ENCODE measurements around the gene ALDOA.

The ALDOA gene

DNA sequence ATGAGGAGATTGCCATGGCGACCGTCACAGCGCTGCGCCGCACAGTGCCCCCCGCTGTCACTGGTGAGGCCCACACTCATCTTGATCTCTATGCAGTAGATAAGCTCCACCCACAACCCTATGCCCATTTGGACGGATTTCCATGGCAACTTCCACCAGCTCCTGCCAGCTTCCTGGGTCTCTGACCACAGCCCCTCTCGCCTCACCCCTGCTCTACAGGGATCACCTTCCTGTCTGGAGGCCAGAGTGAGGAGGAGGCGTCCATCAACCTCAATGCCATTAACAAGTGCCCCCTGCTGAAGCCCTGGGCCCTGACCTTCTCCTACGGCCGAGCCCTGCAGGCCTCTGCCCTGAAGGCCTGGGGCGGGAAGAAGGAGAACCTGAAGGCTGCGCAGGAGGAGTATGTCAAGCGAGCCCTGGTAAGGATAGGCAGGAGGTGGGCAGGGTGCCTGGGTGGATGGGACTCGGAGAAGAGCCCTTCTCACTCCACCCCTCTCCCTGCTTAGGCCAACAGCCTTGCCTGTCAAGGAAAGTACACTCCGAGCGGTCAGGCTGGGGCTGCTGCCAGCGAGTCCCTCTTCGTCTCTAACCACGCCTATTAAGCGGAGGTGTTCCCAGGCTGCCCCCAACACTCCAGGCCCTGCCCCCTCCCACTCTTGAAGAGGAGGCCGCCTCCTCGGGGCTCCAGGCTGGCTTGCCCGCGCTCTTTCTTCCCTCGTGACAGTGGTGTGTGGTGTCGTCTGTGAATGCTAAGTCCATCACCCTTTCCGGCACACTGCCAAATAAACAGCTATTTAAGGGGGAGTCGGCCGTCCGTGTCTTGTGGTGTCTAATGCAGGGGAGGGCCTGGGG, 4.3 kb downstream of the ALDOA start:
- DNase-seq (ENCODE audit: low spot score): no peak

DNA sequence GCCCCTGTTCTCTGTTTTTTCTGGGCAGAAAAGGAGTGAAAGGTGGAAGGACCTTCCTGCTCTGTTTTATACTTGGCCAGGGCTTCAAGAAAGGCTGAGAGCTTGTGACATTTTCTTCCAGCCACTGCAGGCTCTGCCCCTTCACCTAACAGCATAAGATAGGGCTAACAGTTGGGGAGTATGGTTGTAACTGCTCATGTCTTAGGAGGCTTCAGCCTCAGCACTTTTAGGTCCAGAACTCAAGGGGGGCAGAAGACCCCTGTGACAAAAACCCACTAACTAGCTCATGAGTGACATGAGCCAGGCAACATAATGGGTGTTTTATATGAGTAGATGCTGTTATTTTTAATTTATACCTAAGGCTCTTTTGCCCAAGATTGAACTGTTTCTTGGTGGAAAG, 4.9 kb downstream of the ALDOA start:
- no peak for DNase-seq (ENCODE audit: low spot score)

DNA sequence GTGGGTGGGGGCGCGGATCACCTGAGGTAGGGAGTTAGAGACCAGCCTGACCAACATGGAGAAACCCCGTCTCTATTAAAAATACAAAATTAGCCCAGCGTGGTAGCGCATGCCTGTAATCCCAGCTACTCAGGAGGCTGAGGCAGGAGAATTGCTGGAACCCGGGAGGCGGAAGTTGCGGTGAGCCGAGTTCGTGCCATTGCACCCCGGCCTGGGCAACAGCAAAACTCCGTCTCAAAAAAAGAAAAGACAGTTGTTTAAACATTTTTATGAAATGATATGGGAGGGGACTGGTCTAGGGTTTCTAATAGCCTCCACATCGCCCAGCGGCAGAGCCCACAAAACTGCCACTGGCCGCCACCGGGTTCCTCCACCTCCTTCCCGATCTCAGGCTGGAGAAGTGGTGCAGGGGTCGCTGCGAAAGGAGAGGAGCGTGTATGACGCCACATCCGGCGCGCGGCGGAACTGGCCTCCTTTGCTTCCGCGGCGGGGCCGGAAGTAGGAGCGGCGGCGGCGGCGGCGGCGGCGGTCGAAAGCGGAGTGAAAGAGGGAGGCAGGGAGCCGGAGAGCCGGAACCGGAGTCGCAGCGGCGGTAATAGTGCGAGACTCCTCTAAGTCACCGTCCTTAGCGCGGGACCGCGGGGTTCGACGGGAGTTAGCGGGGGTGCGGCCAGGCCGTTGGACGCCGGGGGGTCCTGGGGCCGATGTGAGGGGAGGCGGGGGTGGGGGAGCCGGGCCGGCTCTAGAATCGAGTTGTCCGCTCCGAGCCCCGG, 10.1 kb downstream of the ALDOA start, which contains the start of gene PPP4C:
TSS of gene PPP4C (plus strand) at position 492 of the 773 bp plus-strand sequence. CDS start 384 bp downstream, outside the sequence.
- peak; percentile 97 for DNase-seq (ENCODE audit: low spot score)

DNA sequence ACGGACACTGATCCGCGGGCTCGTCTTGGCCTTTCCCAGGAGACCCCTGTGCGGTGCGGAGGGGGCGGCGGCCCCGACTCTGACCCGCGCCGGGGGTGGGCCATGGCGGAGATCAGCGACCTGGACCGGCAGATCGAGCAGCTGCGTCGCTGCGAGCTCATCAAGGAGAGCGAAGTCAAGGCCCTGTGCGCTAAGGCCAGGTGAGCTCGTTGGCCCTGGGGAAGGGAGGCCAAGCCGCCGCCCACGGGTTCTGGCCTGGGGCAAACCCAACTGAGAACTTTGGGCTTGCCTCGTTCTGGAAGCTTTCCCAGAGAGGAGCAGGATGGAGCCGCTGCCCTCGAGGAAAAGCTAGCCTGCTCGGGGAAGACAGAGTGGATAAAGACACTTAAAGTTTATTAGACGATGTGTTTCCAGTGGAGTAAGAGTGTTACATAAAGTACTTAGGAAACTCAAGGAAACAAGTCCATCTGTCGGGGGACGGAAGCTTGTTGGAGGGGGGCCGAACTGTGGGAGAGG, 10.8 kb downstream of the ALDOA start:
- DNase-seq (ENCODE audit: low spot score): no peak

DNA sequence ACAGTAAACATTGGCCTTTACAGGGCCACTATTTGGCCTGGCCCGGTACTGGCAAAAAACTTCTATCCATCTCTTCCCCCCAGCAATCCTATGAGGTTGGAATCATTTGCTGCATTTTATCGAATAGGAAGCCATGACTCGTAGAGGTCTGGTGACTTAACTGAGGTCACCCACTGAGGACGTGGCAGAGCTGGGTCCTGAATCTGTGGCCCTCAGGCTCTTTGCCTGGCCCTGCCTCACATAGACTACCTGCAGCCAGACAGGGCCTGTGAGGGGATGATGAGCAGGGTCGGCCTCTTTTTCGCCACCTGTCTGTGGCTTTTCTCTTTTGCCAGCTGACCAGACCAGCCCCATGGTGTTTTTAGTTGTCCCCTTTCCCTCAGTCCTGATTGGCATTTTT, 12.1 kb downstream of the ALDOA start:
- no peak for DNase-seq (ENCODE audit: low spot score)

DNA sequence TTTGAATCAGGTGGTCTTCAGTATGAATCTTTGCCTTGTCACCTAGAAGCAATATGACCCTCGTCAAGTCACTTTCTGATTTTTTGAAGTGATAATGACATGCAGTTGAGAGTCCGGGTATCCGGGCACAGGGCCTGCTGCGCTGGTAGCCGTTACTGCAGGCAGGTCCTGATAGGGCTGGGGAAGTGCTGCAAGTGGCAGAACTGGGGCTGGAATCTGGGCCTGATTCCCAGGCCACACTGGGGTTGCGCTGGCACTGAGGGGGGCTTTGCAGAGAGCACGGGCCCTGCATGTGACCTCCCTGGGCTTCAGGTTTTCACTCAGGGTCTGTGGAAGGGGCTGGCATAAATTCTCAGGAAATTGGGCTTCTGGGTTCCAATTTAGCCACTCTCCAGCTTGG, 13.2 kb downstream of the ALDOA start:
- no peak for DNase-seq (ENCODE audit: low spot score)

DNA sequence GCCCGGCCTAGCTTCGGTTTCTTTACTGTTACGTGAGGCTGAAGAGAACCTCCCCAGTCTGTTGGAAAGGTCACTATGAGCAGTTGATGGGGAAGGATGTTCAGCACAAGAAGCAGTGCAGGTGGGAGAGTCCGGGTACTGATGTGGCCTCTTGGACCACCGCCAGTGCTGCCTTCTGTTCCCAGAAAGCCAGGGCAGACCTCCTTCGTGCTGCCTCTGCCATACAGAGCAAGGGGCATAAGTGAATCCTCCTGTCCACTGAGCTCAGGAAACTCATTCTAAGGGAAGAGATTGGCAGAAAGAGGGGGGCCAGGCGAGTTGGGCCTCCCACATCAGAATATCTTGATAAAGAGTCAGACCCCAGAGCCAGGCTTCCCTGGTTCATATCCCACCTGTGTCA, 13.9 kb downstream of the ALDOA start:
- DNase-seq (ENCODE audit: low spot score): no peak

DNA sequence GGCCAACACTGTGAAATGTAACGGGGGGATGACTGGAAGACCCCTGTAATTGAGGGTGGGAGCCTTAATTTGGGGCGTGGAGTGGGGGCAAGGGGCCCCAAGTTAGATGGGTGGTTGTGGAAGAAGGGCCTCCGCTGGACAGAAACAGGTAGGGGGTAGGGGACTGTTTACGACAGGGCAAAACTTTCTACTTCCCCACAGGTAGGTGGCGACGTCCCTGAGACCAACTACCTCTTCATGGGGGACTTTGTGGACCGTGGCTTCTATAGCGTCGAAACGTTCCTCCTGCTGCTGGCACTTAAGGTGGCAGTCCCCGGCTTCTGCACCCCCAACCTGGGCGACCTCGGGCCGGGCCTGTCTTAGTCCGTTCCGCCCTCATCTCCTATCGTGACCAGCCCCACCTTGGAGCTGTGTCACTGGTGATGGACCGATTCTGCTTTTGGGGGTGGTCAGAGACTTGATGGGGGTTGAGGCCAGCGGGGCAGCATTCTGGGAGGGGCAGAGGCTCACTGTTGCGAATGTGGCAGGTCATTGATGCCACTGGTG, 17.1 kb downstream of the ALDOA start:
- DNase-seq (ENCODE audit: low spot score): no peak

DNA sequence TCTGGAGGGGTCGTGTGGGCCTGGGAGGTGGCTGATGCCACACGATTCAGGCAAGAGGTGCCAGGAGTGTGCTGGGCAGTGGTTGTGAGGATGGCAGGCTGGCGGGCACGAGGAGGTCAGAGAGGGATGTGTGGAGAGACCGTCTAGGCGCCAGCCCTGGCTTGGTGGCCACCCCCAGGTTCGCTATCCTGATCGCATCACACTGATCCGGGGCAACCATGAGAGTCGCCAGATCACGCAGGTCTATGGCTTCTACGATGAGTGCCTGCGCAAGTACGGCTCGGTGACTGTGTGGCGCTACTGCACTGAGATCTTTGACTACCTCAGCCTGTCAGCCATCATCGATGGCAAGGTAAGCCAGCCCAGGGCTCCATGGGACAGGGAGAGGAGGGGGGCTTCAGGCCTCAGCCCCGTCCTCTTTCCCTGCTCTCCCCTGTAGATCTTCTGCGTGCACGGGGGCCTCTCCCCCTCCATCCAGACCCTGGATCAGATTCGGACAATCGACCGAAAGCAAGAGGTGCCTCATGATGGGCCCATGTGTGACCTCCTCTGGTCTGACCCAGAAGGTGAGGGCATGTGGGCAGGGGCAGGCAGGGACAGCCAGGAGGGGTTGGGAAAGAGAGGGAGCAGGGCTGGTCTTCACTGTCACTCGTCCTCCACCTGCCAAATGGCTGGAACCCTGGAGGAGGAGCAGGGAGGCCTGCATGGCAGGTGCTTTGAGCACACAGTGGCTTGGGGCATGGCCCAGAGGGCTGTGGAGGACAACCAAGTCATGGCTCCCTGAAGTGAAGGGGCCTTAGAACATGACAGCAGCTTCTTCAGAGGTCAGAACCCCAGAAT, 17.9 kb downstream of the ALDOA start:
- DNase-seq (ENCODE audit: low spot score): no peak

DNA sequence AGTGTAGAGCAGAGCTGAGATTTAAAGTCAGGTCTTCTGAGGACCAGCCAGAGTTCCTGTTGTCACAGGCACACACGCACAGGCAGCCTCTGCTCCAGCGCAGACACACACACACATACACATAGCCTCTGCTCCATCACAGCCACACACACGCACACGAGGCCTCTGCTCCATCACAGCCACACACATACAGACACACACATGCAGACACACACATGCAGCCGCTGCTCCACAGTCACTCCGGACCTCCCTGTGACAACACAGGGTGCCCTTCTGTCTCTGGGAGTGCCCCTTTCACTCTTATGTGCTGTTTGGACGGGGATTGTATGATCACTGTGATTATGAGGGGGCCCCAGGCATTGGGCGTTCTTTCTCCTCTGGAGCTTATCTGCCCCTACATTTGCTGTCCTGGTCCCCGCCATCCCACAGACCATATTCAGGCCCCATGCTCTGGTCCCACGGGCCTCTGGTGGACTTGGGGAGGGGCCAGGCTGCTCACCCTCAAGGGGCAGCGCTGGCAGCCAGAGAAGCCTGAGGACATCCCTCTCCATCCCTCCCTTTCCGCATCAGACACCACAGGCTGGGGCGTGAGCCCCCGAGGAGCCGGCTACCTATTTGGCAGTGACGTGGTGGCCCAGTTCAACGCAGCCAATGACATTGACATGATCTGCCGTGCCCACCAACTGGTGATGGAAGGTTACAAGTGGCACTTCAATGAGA, 18.7 kb downstream of the ALDOA start:
- DNase-seq (ENCODE audit: low spot score): no peak

DNA sequence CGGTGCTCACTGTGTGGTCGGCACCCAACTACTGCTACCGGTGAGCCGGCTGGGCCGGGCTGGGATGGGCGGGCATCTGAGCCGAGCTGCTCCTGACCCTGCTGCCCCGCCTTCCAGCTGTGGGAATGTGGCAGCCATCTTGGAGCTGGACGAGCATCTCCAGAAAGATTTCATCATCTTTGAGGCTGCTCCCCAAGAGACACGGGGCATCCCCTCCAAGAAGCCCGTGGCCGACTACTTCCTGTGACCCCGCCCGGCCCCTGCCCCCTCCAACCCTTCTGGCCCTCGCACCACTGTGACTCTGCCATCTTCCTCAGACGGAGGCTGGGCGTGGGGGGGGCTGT, 19.2 kb downstream of the ALDOA start:
- DNase-seq (ENCODE audit: low spot score): no peak

DNA sequence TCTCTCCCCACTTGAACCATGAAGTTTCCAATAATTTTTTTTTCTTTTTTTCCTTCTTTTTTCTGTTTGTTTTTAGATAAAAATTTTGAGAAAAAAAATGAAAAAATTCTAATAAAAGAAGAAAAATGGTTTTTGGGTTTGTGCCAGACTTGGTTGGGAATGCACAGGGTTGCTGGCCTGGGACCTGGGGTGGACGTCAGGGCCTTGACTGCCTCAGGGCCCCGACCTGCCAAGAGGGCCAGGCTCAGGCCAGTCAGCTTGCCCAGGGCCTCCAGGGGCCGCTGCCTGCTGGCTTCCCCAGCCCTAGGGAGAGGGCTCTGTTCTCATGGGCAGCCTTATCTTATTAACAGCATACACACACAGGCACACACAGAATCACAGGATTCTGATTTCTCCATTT, 19.7 kb downstream of the ALDOA start:
- DNase-seq (ENCODE audit: low spot score): no peak

DNA sequence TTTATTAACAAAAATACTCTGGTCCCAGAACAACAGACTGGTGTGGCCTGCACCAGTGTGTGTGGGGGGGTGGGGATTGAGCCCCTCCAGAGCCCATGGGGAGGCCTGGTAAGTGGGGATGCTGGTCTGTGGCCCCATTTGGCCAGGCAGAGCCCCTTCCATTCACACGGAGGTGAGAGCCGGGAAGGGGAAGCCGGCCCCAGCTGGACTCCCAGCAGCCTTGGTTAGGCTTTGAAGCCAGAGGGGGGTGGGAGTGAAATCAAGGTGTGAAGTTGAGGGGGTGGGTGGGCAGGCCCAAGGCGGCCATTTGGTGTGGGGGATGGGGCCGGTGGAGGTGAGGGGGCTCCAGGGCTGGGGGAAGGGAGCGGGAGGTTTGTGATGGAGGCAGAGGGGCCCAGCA, 20.3 kb downstream of the ALDOA start:
- DNase-seq (ENCODE audit: low spot score): no peak

DNA sequence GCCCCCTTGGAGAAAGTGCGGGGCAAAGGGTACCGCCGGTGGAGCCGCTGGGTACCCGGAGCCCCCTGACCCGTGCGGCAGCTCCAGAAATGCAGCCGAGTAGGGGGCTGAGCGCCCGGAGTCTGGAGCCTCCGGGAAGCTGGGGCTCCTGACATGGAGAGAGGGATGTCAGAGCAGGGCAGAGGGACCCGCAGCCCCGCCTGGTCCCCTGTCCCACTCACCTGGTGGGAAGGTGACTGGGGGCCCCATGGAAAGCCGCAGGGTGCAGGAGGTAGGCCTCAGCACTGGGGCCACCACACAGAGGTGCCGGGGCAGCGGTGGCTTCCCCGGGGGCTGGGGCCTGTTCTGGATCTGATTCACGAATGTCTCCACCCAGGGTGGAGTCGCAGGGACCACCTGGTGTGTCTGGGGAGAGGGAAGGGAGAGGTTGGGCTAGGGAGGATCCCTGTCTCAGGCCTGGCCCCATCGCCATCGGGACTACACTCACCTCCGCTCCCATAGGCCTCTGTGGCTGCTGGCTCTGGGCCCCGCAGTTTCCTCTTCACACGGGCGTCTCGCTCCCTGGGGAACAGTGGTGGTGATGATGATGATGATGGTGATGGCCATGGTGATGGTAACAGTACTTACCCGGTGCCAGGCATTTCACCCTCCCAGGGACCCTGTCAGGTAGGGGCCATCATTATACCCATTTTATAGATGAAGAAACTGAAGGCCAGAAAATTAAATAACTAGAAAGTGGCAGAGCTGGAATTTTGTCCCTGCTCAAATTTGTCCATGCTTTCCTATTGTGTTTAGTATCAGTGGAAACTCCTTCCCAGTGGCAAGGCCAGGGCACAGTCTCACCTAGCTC, 21.0 kb downstream of the ALDOA start:
- DNase-seq (ENCODE audit: low spot score): no peak

DNA sequence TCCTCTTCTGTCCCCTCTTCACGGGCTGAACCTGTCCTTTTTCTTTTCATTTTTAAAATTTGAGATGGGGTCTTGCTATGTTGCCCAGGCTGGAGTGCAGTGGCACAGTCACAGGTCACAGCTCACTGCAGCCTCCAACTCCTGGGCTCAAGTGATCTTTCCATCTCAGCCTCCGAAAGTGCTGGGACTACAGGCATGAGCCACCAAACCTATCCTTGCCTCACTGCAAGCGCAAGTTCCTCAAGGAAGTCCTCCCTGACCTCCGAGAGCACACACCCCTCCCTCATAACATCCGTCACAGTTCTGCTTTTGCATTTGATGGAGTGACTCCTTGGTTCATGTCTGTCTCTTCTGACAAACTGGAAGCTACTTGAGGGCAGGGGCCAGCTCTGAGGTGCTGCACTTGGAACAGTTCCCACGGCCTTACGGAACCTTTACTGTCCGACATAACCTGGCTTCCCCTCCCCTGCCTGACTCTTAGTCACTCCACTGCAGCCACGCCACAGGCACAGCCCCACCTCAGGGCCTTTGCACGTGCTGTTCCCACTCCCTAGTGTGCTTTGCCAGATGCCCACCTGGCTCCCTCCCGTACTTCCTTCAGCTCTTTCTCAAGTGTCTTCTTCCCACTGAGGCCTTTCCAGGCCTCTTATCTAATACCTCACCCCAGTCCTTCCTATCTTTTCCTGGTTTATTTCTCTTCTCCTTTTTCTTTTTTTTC, 21.8 kb downstream of the ALDOA start:
- DNase-seq (ENCODE audit: low spot score): no peak

DNA sequence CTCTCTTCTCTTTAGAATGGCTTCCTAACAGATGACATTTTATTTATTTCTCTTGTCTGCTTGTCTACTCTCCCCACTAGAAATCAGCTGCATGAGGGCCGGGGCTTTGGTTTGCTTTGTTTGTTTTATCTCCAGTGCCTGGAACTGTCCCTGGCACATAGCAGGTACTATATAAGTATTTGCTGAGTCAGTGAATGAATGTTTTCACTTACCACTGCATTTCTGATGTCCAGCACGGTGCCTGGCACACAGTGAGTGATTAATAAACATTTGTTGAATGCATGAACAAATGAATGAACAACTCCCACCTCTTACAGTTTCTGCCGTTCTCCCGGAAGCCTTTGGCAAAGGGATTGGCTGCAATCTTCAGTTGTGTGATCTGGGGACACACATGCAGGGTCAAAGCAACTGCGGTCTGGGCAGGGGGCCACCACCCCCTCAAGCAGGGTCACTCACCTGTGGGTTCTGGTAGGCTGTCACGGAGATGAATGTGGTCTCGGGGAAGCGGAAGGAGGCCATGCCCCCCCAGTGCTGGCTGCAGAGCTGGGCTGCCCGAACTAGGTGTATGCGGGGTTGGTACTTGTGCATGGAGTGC, 22.8 kb downstream of the ALDOA start:
- no peak for DNase-seq (ENCODE audit: low spot score)

DNA sequence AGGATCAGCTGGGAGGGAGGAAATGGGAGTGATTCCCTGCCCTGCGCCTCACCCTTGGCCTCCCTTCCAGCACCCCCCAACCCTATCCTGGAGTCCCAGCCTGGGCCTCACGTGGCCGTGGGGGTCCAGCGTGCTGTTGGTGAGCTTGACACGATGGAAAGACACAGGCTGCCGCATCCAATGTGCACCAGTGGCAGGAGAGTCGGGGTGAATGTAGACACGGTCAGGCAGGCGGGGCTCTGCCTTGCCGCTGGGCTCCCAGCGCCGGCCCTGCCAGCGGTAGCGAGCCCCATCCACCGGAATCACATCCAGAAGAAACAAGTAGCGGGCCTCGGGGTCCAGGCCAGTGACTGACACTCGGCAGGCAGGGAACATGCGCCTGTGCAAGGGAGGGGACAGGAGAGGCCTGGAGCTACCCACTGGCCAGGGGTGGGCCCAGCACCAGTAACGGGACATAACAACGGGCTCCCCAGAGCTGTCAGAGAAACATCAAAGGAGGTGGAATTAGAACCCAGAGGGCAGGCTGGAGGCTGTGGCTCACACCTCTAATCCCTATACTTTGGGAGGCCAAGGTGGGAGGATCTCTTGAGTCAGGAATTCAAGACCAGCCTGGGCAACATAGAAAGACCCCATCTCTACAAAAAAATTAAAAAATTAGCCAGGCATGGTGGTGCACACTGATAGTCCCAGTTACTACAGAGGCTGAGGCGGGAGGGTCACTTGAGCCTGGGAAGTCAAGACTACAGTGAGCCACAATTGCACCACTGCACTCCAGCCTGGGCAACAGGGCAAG, 23.5 kb downstream of the ALDOA start:
- DNase-seq (ENCODE audit: low spot score): no peak

DNA sequence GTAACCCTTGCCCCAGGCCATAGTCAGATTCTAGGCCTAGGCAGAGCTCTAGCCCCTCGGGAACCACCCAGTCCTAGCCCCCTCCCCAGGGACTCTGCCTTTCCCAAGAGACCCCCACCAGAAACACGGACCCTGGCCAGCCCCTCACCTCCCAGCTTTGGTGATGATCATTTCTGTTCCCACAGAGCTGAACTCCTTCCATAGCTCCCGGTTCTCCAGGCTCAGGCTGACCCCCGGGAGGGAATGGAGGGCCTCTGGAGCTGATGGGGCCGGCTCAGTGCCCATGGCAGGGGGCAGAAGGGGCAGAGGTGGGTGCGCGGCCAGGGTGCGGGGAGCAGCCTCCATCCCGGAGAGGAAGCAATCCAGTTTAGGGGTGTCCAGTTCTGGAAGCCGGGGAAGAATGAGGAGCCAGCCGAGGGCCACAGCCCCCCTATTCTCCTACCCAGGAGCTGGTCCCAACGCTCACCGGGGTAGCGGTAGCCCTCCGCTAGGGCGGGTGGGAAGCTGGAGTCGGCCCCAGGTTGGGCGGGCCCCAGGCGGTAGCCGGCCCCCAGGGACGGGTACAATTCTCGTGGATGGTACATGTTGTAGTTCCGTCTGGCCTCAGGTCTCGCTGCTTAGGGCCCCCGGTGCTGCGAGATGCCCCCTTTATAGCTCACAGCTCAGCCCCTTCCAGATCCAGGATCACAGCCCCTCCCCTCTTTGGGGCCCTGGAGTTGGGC, 25.2 kb downstream of the ALDOA start:
- no peak for DNase-seq (ENCODE audit: low spot score)
